ENCODE measurements around the gene FBXW5. TPM values are rescaled to one million over a fixed set of nuclear protein-coding genes. Genes with fewer than 3 reads are reported as not detected.
A peak's percentile ranks its signal among the peaks of the same experiment; 100 is the strongest.

The FBXW5 gene
- total RNA-seq, 1 experiment from 2014 or later, result 62.2 TPM

GRCh38 chr9:136978073-136978864 lies 33.7 kb upstream of the FBXW5 start:
- Histone ChIP-seq H2BK120ac (ENCODE audit: low read depth, low read length, poor library complexity, severe bottlenecking) (no peak overlapping the region), H3K4ac (ENCODE audit: low read depth, low read length) (no peak overlapping the region), H3K4me2 (ENCODE audit: insufficient read depth, insufficient read length, low read length) (peak overlapping the region; percentile 59), H3K9me3 (ENCODE audit: control insufficient read depth, low read depth, low read length) (no peaks in the 10 kb centered on the region), H3K4me1 (ENCODE audit: insufficient read depth, low read length) (no peaks in the 10 kb centered on the region; the same call in 1 of the 2 replicates), H3K9ac (ENCODE audit: extremely low read depth, insufficient read length, low read length) (no peak overlapping the region), H2AK5ac (ENCODE audit: insufficient read length, low read length) (no peak overlapping the region), H2AFZ (ENCODE audit: low read length) (no peak overlapping the region), H3K79me2 (ENCODE audit: insufficient read depth, low read length) (no peaks in the 10 kb centered on the region), H2BK15ac (ENCODE audit: low read depth, low read length) (no peak overlapping the region), H3K27me3 (ENCODE audit: insufficient read depth, low read length) (no peaks in the 10 kb centered on the region), H4K20me1 (ENCODE audit: control insufficient read depth, insufficient read depth, insufficient read length) (no peaks in the 10 kb centered on the region), H3K79me1 (ENCODE audit: insufficient read depth, low read depth, low read length, poor library complexity, severe bottlenecking) (no peaks in the 10 kb centered on the region), H2BK5ac (ENCODE audit: insufficient read length, low read length) (no peak overlapping the region), H2BK20ac (ENCODE audit: low read depth, low read length, poor library complexity, severe bottlenecking) (no peak overlapping the region), H3K18ac (ENCODE audit: insufficient read length, low read depth, low read length) (peak overlapping the region; percentile 65), H3K23me2 (ENCODE audit: insufficient read length, low read depth, low read length, poor library complexity, severe bottlenecking) (peaks cover 9% of the 10 kb centered on the region), H3K14ac (ENCODE audit: insufficient read depth, low read length) (peak overlapping the region; percentile 41; the same call in 1 of the 2 replicates), H3T11ph (ENCODE audit: low read length) (no peak overlapping the region), H3K27ac (ENCODE audit: insufficient read length, low read depth, low read length) (no peak overlapping the region), H4K8ac (replicated peaks; ENCODE audit: insufficient read length, low read depth, low read length) (no peak overlapping the region), H2BK12ac (ENCODE audit: insufficient read length, low read depth, low read length) (no peak overlapping the region), H3K23ac (ENCODE audit: insufficient read length, low read depth, low read length) (no peak overlapping the region), H4K91ac (ENCODE audit: insufficient read length, low read depth, low read length) (no peak overlapping the region), H4K5ac (ENCODE audit: insufficient read length, low read depth, low read length) (no peak overlapping the region), H3K56ac (ENCODE audit: insufficient read length, low read depth, low read length) (no peak overlapping the region)
- no peak overlapping the region for H3K27ac Mint-ChIP-seq
- peaks cover 0 to 3% (median 0%) of the 10 kb centered on the region in 3 experiments; a peak in 1 of 7 replicates for H3K36me3 Mint-ChIP-seq (ENCODE audit: insufficient read depth in 1 of 3, low read depth in 3 of 3)
- whole genome bisulfite sequencing (ENCODE audit: extremely low coverage, insufficient read length, low lambda C conversion rate), result no CpG with 5 or more reads among the region's 78 CpGs
- no peak for TF ChIP-seq CTCF (conservative IDR thresholded peaks at IDR 0.05)
- no peaks in the 10 kb centered on the region for H3K9me3 Mint-ChIP-seq
- DNase-seq, result peak; percentile 94
- H3K27me3 Mint-ChIP-seq (ENCODE audit: low read depth), result peaks cover 7% of the 10 kb centered on the region
- H3K4me1 Mint-ChIP-seq, result peaks cover 2 to 16% of the 10 kb centered on the region in 2 experiments
- peak overlapping the region; percentile 54 to 78 for H3K4me3 Mint-ChIP-seq
